SU-DHL-6 (cell line): ENCODE data around the gene CHD2.

Experiments
- EZH2phosphoT487 ChIP-seq: fragments of 200-600 bp; sonication (generic), shearing (Covaris generic); conservative IDR thresholded peaks from 2 replicates; pipeline ENCODE4 v1.6.1; 2018; ENCODE audit warnings: mild to moderate bottlenecking, antibody characterized with exemption, low read length, moderate library complexity, mixed read lengths
- TF ChIP-seq, protein P1 (sequence below): fragments of 200-600 bp; sonication (generic); IDR thresholded peaks from one replicate; pipeline ENCODE4 v1.5.1; 2017; ENCODE audit warnings: antibody characterized with exemption, mild to moderate bottlenecking, low read length, moderate library complexity; ENCODE audit not compliant: insufficient read depth, poor library complexity, severe bottlenecking

DNA sequence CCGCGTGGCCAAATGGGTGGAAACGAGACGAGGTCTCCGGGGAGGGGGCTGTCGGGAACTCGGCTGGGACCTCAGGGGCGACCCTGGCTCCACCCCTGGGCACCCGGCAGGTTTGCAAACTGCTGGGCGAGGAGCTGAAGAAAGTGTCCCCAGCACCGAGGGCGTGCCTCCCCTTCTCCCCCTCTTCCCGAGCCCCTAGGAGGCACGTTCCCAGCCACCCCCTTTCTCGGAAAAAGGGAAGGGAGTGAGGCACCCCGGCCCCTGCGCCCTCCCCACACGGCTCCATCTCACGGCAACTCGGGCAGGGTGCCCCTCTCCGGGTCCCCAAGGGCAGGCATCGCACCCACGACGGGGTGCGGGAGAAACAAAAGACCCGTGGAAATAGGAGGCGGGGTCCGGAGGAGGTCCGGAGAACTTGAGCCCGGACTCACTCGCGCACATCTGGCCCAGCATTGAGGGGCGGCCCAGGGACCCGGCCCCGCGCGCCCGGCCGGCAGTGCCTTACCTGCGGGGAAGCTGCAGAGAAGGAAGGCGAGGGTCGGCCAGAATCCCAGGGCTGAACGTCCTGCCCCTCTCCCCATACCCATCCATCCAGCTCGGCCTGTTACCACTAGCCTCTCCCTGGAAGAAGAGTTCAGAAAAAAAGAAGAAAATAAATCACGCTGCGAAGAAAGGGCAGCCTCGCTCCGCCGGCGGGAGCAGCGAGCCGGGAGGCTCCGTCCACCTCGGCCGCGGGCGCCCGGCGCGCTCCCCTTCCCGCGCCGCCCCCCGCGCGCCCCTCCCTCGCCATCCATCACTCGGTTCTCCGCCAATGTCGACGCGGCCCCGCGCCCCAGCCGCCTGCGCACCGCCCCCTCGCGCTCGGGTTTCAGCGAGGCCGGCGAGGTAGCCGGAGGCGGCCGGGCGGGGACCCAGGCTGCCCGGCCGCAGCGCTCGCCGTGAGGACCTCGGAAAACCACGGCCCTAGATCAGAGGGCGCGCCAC is 172.6 kb downstream of the CHD2 start:
- TF ChIP-seq, protein P1, sequence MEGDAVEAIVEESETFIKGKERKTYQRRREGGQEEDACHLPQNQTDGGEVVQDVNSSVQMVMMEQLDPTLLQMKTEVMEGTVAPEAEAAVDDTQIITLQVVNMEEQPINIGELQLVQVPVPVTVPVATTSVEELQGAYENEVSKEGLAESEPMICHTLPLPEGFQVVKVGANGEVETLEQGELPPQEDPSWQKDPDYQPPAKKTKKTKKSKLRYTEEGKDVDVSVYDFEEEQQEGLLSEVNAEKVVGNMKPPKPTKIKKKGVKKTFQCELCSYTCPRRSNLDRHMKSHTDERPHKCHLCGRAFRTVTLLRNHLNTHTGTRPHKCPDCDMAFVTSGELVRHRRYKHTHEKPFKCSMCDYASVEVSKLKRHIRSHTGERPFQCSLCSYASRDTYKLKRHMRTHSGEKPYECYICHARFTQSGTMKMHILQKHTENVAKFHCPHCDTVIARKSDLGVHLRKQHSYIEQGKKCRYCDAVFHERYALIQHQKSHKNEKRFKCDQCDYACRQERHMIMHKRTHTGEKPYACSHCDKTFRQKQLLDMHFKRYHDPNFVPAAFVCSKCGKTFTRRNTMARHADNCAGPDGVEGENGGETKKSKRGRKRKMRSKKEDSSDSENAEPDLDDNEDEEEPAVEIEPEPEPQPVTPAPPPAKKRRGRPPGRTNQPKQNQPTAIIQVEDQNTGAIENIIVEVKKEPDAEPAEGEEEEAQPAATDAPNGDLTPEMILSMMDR, result no peak
- no peak for TF ChIP-seq EZH2phosphoT487
